Dermis microvascular lymphatic vessel endothelial cell (primary cell): Measurements from ENCODE around the gene PADI1. TPM values are rescaled to one million over a fixed set of nuclear protein-coding genes. Genes with fewer than 3 reads are reported as not detected.

Source experiments
- DNase-seq, 2 donors: peaks; one replicate each; pipeline versions ENCODE4 v3.0.0 to v3.0.0-alpha.2; 2010; ENCODE audit warnings: low read depth in 2 of 2
- total RNA-seq: library from RNA; depleted of rRNA; stranded (reverse); fragments of >200 nt; gene quantifications from 2 replicates; pipeline ENCODE4 v1.2.1, GENCODE V29; 2014

PADI1 gene
- total RNA-seq, 1 donor from 2014 or later, result under 0.01 TPM

DNA sequence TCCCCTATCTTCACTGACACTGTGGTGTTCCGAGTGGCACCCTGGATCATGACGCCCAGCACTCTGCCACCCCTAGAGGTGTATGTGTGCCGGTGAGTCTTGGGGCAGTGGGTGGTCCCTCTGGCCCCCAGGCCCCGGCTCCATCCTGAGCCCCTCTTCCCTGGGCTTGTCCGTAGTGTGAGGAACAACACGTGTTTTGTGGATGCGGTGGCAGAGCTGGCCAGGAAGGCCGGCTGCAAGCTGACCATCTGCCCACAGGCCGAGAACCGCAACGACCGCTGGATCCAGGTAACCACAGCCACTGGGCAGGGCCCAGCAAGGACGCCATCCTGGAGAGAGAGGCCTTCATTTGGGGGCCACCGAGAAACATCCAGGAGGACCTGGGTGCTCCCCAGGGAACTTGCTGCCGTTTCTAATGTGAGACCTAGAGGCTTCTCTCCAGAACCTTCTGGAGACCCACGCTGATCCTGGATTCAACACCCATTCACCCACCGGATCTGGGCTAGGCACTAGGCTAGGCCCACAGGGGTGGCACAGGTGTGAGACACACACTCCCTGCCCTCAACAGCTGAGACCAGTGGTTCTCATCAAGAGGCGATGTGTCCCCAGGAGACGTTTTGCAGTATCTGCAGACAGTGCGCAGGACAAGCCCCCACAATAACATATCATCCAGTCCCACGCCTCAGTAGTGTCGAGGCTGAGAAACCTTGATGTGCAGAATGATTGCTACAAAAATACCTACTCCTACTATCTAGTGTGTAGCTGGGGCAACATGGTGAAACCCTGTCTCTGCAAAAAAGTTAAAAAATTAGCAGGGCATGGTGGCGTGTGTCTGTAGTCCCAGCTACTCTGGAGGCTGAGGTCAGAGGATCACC is 66.2 kb downstream of the PADI1 start:
- no peak for DNase-seq

- no peak for DNase-seq
Measured at GRCh38 chr1:17272066-17272465, 67.1 kb downstream of the PADI1 start.

- DNase-seq, result no peak
Measured at GRCh38 chr1:17272646-17273045, 67.7 kb downstream of the PADI1 start.

DNA sequence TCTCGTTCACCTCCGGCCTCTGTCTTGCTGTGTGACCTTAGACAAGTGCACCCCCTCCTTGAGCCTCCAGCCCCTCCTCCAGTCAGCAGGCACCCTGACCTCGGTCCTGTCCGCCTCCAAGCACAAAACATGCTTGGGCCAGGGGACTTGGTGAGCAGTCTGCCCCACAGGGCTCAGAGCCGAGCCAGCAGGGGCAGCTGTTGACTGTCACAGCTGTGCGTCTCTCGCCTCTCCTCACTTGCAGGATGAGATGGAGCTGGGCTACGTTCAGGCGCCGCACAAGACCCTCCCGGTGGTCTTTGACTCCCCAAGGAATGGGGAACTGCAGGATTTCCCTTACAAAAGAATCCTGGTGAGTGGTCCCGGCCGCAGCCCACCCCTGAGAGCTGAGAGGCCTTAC is 68.2 kb downstream of the PADI1 start:
- no peak for DNase-seq

GRCh38 chr1:17274186-17275170 is 69.5 kb downstream of the PADI1 start:
- peak; percentile 6 to 48 for DNase-seq

DNA sequence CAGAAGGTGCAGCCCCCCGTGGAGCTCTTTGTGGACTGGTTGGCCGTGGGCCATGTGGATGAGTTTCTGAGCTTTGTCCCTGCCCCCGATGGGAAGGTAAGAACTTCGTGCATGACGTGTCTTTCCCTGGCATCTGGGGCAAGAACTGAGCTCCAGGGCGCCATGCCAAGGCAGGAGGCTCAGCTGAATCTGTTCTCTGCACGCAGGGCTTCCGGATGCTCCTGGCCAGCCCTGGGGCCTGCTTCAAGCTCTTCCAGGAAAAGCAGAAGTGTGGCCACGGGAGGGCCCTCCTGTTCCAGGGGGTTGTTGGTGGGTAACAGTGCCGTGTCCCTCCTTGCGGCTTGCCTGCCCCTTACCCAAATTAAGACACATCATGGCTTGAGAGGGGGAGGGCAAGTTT is 71.6 kb downstream of the PADI1 start:
- peak in 1 of 2 donors; percentile 12 for DNase-seq

- DNase-seq, result no peak
Measured at GRCh38 chr1:17277511-17278159, 72.7 kb downstream of the PADI1 start.

DNA sequence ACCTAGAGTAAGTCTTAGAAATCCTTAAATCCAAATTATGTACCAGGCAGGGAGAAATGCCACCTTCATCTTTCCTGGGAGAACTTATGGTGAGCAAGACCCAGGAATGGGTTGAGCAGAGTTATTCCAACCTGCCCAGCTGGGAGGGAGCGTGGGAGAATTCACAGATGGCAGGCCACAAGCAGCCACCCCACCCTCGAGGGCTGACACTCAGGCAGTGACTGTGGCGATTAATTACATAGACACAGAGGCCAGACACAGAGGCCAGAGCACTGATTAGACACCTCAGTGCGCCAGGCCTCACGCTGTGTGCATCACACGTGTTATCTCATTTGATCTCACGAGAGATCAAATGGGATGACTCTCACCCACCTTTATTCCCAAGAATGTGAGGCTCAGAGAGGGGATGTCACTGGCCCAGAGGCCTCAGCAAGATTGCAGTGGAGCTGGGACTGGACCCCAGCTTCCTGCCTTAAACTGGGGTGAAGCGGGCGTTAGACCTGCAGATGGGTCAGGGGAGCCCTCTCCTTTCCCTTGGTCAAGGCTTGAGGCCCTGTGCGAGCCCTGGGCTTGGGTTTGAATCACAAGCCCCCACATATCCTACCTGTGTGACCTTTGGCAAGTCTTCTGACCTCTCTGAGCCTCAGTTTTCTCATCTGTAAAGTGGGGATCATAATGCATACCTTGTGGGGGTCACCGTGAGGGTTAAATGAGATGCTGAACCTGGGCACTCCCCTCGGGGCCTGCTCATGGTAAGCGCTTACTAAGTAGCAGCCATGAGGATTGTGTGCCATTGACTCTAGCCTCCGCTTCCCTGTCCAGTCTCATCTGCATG is 74.3 kb downstream of the PADI1 start:
- no peak for DNase-seq

GRCh38 chr1:17280436-17280835 is 75.5 kb downstream of the PADI1 start:
- no peak for DNase-seq

GRCh38 chr1:17280894-17281293 is 76.0 kb downstream of the PADI1 start:
- no peak for DNase-seq

GRCh38 chr1:17281775-17282181 is 76.8 kb downstream of the PADI1 start:
- no peak for DNase-seq

GRCh38 chr1:17282836-17283235 is 77.9 kb downstream of the PADI1 start:
- no peak for DNase-seq

DNA sequence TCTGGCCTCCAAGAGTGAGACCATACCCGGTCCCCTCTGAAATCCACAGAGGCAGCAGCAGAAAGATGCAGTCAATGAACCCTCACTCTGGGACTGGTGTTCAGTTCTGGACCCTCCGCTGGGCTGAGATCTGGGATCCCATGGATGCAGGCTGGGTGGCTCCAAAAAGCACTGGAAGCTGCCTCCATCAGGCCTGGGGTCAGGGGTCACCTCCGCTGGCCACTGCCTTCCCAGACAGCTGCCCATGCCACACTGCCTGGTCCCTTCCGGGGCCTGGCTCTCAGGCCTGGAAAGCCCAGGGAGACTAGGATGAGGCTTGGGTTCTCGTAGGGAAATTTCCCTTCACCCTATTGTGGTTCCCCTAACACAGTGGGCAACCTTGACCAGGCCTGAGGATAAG is 81.7 kb downstream of the PADI1 start:
- DNase-seq, result no peak

DNA sequence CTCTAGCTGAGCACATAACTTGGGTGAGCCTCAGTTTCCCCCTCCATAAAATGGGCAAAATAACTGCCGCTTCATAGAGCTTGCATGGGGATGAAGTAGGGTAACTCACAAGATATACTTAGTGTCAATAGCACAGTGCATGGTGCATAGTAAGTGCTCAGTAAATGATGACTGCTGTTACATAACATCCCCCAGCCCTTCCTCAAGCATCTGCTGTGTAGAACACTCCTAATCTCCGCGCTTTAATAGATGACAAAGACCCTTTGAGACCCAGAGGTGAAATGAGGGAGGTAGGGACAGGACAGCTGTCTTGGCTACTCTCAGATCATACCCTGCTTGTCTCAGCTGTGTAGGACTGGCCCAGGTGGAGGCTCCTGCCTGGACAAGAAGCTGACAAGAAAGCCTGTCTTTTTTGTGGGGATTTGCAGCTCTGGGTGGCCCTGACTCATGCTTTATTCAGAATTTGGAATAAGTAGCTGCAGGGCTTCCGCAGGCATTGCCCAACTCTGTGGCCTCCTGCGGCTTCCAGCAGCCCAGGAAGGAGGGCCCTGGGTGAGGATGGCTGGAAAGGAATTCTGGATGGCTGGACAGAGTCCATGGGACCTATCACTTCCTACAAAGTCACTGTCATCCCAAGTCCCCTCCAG is 82.3 kb downstream of the PADI1 start:
- no peak for DNase-seq

GRCh38 chr1:17289721-17290120 is 84.8 kb downstream of the PADI1 start:
- no peak for DNase-seq

GRCh38 chr1:17290553-17290952 is 85.6 kb downstream of the PADI1 start:
- DNase-seq, result no peak

DNA sequence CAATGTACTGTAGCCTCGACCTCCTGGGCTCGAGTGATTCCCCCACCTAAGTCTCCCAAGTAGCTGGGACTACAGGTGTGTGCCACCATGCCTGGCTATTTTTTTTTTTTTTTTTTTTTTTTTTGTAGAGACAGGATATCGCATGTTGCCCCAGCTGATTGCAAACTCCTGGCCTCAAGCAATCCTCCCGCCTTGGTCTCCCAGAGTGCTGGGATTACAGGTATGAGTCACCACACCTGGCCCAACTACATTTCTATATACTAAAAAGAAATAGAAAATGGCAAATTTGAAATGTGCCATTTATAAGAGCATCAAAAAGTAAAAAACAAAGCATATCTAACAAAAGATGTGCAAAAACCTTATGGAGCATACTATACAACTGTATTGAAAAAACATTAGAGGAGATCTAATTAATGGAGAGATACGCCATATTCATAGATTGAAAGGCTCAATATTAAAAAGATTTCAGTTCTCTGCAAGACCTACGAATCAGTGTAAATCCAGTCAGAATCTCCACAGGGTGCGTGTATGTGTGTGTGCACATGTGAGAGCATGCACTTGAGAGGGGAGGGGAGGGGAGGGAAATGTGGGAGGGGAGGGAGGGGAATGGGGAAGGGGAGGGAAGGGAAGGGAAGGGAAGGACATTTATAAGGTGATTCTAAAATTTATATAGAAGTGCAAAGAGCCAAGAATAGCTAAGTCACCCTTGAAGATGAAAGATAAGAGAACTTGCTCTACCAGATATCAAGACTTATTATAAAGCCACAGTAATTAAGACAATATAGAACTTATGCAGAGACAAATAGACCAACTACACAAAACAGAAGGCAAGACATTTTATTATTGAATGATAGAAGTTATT is 87.6 kb downstream of the PADI1 start:
- no peak for DNase-seq

- DNase-seq, result no peak
Measured at GRCh38 chr1:17293681-17294425, 88.9 kb downstream of the PADI1 start.

DNA sequence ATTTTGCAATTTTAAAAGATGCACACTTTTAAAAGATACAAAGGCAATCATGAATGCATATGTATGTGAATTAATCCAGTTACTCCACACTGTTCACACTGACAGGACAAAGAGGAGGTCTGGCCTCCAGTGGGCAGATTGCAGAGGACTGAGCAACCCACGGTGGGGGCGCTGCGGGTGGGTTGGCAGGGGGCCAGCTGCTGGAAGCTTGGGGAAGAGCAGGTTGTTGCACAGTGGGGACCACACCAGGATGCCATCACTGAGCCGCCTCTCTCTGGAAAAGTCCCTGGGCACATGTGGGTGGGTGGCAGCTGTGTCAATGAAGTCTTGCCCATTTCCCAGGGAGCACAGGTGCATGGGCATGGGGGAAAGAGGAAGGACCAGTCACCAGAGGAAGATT is 90.4 kb downstream of the PADI1 start:
- no peak for DNase-seq
